Fibroblast of the aortic adventitia (primary cell): ENCODE measurements around the gene GNAS-AS1. TPM values are rescaled to one million over a fixed set of nuclear protein-coding genes. Genes with fewer than 3 reads are reported as not detected.

Source experiments
- DNase-seq: peaks from one replicate; pipeline ENCODE4 v3.0.0-alpha.2; 2010; ENCODE audit warnings: low read depth
- H3K4me3 ChIP-seq: 2 replicates; pipeline ENCODE4 v1.5.1; 2011; ENCODE audit warnings: low read depth, mild to moderate bottlenecking, control low read depth, low read length, moderate library complexity
- total RNA-seq: library from RNA; depleted of rRNA; stranded (reverse); fragments of >200 nt; gene quantifications from 2 replicates; pipeline ENCODE4 v1.2.3, GENCODE V29; 2012; ENCODE audit warnings: low replicate concordance
- TF ChIP-seq, protein P1 (sequence below): IDR thresholded peaks from 2 replicates; pipeline ENCODE4 v1.5.1; 2011; ENCODE audit warnings: mild to moderate bottlenecking, low read length, control low read depth, inconsistent platforms; ENCODE audit not compliant: insufficient read depth

GNAS-AS1 gene
- total RNA-seq, 1 donor = 0.81 TPM

DNA sequence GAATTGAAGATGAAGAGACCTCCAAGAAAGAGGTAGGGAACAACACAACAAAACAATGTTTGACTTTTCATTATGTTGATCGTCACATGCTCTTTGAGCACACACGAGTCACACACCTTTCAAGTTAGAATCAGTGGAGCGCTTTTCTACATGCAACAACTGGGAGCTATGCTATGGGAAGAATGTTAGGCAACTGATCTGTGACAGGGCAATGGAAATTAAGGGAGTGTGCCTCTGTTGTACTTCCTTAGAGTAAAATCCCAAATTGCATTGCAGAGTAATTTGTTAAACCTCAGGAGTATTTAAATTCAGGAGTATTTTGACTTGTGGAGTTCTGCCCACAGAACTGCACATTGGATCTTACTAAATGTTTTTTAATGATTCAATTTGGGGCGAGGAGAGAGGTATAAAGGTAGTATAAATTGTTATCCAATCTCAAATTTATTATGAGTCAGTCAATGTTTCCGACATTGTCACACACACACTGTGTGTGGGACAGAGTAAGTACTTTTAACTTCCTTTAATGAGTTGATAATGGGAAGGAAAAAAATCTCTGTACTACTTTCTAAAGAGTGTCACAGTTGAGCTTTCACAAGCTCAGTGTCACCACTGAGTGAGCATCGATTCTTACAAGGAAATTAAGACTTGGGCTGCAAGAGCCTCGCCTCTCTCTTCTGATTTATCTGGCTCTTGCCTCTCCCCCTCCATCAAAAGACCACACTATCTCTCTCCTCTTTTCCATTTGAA is 12.5 kb upstream of the GNAS-AS1 start:
- TF ChIP-seq, protein P1, sequence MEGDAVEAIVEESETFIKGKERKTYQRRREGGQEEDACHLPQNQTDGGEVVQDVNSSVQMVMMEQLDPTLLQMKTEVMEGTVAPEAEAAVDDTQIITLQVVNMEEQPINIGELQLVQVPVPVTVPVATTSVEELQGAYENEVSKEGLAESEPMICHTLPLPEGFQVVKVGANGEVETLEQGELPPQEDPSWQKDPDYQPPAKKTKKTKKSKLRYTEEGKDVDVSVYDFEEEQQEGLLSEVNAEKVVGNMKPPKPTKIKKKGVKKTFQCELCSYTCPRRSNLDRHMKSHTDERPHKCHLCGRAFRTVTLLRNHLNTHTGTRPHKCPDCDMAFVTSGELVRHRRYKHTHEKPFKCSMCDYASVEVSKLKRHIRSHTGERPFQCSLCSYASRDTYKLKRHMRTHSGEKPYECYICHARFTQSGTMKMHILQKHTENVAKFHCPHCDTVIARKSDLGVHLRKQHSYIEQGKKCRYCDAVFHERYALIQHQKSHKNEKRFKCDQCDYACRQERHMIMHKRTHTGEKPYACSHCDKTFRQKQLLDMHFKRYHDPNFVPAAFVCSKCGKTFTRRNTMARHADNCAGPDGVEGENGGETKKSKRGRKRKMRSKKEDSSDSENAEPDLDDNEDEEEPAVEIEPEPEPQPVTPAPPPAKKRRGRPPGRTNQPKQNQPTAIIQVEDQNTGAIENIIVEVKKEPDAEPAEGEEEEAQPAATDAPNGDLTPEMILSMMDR = no peak
- H3K4me3 ChIP-seq = no peak overlapping the region

GRCh38 chr20:58855506-58856389 is 5.0 kb upstream of the GNAS-AS1 start:
- DNase-seq = no peak
- H3K4me3 ChIP-seq = no peak overlapping the region
- TF ChIP-seq, protein P1 = no peak

More for the DNA sequence above, 12.5 kb upstream of the GNAS-AS1 start:
- no peak for DNase-seq

DNA sequence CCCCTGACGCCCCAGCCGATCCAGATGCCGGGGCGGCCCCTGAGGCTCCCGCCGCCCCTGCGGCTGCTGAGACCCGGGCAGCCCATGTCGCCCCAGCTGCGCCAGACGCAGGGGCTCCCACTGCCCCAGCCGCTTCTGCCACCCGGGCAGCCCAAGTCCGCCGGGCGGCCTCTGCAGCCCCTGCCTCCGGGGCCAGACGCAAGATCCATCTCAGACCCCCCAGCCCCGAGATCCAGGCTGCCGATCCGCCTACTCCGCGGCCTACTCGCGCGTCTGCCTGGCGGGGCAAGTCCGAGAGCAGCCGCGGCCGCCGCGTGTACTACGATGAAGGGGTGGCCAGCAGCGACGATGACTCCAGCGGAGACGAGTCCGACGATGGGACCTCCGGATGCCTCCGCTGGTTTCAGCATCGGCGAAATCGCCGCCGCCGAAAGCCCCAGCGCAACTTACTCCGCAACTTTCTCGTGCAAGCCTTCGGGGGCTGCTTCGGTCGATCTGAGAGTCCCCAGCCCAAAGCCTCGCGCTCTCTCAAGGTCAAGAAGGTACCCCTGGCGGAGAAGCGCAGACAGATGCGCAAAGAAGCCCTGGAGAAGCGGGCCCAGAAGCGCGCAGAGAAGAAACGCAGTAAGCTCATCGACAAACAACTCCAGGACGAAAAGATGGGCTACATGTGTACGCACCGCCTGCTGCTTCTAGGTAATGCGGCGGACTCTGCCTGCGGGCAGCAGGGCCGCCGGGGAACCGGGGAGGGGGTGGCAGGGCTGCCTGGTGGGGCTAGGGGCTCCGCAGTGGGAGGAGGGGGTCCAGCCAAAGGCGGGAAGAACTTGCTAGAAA is 4.2 kb upstream of the GNAS-AS1 start:
- TF ChIP-seq, protein P1 = no peak
- peak overlapping the region; percentile 17 for H3K4me3 ChIP-seq
- no peak for DNase-seq

- DNase-seq = no peak
- H3K4me3 ChIP-seq = no peak overlapping the region
- TF ChIP-seq, protein P1 = no peak
Observed at GRCh38 chr20:58853976-58854637, 3.4 kb upstream of the GNAS-AS1 start.

- DNase-seq = no peak
- no peak overlapping the region for H3K4me3 ChIP-seq
- TF ChIP-seq, protein P1 = no peak
Observed at GRCh38 chr20:58853466-58853865, 2.8 kb upstream of the GNAS-AS1 start.
